Measurements from ENCODE around the gene MUCL3.

Gene MUCL3

DNA sequence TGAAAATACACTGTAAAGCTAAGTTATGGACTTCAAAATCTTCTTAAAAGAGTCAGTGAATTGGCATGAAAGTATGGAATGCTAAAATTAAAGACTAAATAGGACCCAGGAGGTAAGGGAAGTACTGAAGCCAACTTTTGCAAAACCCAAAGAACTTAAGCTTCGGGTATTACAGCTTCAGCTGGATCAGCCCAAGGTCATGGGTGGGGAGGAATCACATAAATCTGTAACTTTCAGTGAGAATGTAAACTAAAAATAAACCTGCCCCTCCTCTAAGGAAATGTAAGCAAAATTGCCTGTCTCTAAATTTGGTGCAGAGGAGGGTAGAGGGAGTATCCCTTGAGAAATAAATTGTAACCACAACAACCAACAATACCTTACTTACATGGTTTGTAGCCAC, 38.4 kb downstream of the MUCL3 start:
- H3K4me2 ChIP-seq (ENCODE audit: low read length): no peak overlapping the region
- no peaks in the 10 kb centered on the region for H3K9me2 ChIP-seq (replicated peaks; ENCODE audit: control insufficient read depth, low read length)
- H3K9me3 ChIP-seq (ENCODE audit: control insufficient read depth, insufficient read depth, low read length): no peaks in the 10 kb centered on the region
- no peak overlapping the region for H3K4me3 ChIP-seq (ENCODE audit: low read length)
- H3K79me2 ChIP-seq (ENCODE audit: control insufficient read depth, low read length): no peaks in the 10 kb centered on the region
- H3K27ac ChIP-seq (ENCODE audit: low read depth, low read length): no peak overlapping the region
- TF ChIP-seq CTCF (IDR thresholded peaks at IDR 0.05; ENCODE audit: low read depth, low read length, poor library complexity, severe bottlenecking): no peak
- TF ChIP-seq EZH2phosphoT487 (IDR thresholded peaks at IDR 0.05; ENCODE audit: borderline replicate concordance, low read length): no peak
- H3K27me3 ChIP-seq (ENCODE audit: control insufficient read depth, low read length): peaks cover 27% of the 10 kb centered on the region
- no peaks in the 10 kb centered on the region for H3F3A ChIP-seq (ENCODE audit: control insufficient read depth, insufficient read depth)
- no peaks in the 10 kb centered on the region for H4K20me1 ChIP-seq (ENCODE audit: control insufficient read depth, insufficient read depth, low read depth, low read length)
- peaks cover 5% of the 10 kb centered on the region; the same call in 1 of the 2 replicates for H3K4me1 ChIP-seq (ENCODE audit: control insufficient read depth, low read length)
- H3K36me3 ChIP-seq (ENCODE audit: control insufficient read depth, low read length): no peaks in the 10 kb centered on the region

GRCh38 chr6:30979690-30980089, 38.9 kb downstream of the MUCL3 start:
- Histone ChIP-seq H3K9me2 (replicated peaks; ENCODE audit: control insufficient read depth, low read length) (no peaks in the 10 kb centered on the region), H3K4me2 (ENCODE audit: low read length) (no peak overlapping the region), H3K9me3 (ENCODE audit: control insufficient read depth, insufficient read depth, low read length) (no peaks in the 10 kb centered on the region), H3K27ac (ENCODE audit: low read depth, low read length) (no peak overlapping the region), H3F3A (ENCODE audit: control insufficient read depth, insufficient read depth) (no peaks in the 10 kb centered on the region), H3K36me3 (ENCODE audit: control insufficient read depth, low read length) (no peaks in the 10 kb centered on the region), H3K4me1 (ENCODE audit: control insufficient read depth, low read length) (peaks cover 5% of the 10 kb centered on the region; the same call in 1 of the 2 replicates), H3K27me3 (ENCODE audit: control insufficient read depth, low read length) (peaks cover 27% of the 10 kb centered on the region), H3K4me3 (ENCODE audit: low read length) (no peak overlapping the region), H4K20me1 (ENCODE audit: control insufficient read depth, insufficient read depth, low read depth, low read length) (no peaks in the 10 kb centered on the region), H3K79me2 (ENCODE audit: control insufficient read depth, low read length) (no peaks in the 10 kb centered on the region)
- no peak for TF ChIP-seq CTCF (IDR thresholded peaks at IDR 0.05; ENCODE audit: low read depth, low read length, poor library complexity, severe bottlenecking)
- no peak for TF ChIP-seq EZH2phosphoT487 (IDR thresholded peaks at IDR 0.05; ENCODE audit: borderline replicate concordance, low read length)

DNA sequence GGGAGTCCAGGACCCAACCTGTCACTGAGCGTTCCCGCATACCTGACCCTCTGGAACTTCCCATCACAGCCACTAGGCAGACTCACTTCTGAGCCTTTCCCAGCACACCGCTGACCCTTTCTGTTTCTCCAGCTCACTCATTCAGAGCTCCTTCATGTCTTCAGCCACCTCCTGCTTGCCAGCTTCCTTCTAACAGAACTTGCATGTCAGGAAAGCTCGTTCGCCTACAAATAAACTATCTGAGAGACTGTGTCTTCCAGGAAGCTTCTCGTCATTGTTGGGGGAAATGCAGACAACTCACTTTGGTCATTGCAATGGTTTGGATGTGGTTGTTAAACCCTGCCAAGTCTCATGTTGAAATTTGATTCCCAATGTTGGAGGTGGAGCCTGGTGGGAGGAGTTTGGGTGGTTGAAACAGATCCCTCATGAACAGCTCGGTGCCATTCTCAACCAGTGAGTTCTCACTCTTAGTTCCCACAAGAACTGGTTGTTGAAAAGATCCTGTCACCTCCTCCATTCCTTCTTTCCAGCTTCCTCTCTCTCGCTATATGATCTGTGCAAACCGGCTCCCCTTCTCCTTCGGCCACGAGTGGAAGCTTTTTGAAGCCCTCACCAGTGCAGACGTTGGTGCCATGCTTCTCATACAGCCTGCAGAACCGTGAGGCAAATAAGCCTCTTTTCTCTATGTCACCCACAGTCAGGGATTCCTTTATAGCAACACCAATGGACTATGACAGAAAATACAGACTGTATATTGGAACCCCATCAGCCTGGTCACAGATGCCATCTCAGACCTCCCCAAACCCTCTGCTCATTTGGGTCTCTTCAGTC, 41.4 kb downstream of the MUCL3 start:
- Histone ChIP-seq H3K27ac (ENCODE audit: low read depth, low read length) (no peak overlapping the region), H3F3A (ENCODE audit: control insufficient read depth, insufficient read depth) (no peaks in the 10 kb centered on the region)

More for the DNA sequence above, 41.4 kb downstream of the MUCL3 start:
- H3K4me2 ChIP-seq (ENCODE audit: low read length): no peak overlapping the region
- H3K36me3 ChIP-seq (ENCODE audit: control insufficient read depth, low read length): no peaks in the 10 kb centered on the region
- H3K9me3 ChIP-seq (ENCODE audit: control insufficient read depth, insufficient read depth, low read length): no peaks in the 10 kb centered on the region
- no peak for TF ChIP-seq CTCF (IDR thresholded peaks at IDR 0.05; ENCODE audit: low read depth, low read length, poor library complexity, severe bottlenecking)
- TF ChIP-seq EZH2phosphoT487 (IDR thresholded peaks at IDR 0.05; ENCODE audit: borderline replicate concordance, low read length): no peak
- no peak overlapping the region for H3K4me3 ChIP-seq (ENCODE audit: low read length)
- no peaks in the 10 kb centered on the region for H3K9me2 ChIP-seq (replicated peaks; ENCODE audit: control insufficient read depth, low read length)
- H3K27me3 ChIP-seq (ENCODE audit: control insufficient read depth, low read length): peaks cover 22% of the 10 kb centered on the region
- peaks cover 5% of the 10 kb centered on the region; the same call in 1 of the 2 replicates for H3K4me1 ChIP-seq (ENCODE audit: control insufficient read depth, low read length)
- H3K79me2 ChIP-seq (ENCODE audit: control insufficient read depth, low read length): no peaks in the 10 kb centered on the region
- H4K20me1 ChIP-seq (ENCODE audit: control insufficient read depth, insufficient read depth, low read depth, low read length): no peaks in the 10 kb centered on the region

Data from DOHH2 (cell line).